GM19023 (cell line): ENCODE results near the gene CEP350.
A peak's percentile ranks its signal among the peaks of the same experiment; 100 is the strongest.
"Not testable (repeated sequence)": the region's sequence is repeated elsewhere in the genome, so short reads cannot be mapped to it uniquely, and the experiment has no call there.

Experiments used
- ATAC-seq: cut with Tn5 transposase; IDR thresholded peaks from one replicate; pipeline ENCODE4 v1.9.1; 2021; ENCODE audit warnings: mild to moderate bottlenecking, moderate library complexity; ENCODE audit not compliant: unreplicated experiment

Gene CEP350

GRCh38 chr1:179938752-179939151, 15.9 kb upstream of the CEP350 start:
- ATAC-seq, result no peak

DNA sequence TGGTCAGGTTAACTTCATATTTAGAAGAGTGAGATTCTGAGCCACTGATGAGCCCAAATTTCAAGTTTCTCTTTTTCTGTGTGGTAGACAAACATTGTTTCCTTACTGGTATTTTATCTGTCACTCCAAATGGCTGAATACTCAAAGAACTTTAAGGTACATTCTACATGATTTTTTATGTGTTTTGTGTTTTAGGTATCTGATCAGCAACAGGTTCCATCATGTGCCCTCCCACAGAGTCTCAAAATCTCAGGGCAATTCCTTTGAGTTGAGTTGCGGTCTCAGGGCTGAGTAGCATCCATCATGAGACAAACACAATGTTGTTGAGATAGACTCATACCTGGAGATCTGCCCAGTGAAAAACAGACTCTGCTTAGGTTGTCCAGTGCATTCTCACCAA, 14.7 kb upstream of the CEP350 start:
- no peak for ATAC-seq

GRCh38 chr1:179941454-179941853, 13.2 kb upstream of the CEP350 start:
- ATAC-seq, result no peak

DNA sequence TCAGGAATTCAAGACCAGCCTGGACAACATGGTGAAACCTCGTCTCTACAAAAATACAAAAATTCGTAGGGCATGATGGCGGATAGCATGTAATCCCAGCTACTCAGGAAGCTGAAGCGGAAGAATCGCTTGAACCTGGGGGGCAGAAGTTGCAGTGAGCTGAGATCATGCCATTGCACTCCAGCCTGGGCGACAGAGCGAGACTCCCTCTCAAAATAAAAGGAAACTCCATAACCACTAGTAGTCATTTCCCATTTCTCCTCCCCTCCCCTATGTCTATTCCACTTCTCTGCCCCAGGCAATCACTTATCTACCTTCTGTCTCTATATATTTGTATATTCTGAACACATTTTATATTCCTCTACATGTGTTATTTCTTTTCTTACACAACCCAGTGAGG, 4.0 kb upstream of the CEP350 start:
- ATAC-seq, result no peak

DNA sequence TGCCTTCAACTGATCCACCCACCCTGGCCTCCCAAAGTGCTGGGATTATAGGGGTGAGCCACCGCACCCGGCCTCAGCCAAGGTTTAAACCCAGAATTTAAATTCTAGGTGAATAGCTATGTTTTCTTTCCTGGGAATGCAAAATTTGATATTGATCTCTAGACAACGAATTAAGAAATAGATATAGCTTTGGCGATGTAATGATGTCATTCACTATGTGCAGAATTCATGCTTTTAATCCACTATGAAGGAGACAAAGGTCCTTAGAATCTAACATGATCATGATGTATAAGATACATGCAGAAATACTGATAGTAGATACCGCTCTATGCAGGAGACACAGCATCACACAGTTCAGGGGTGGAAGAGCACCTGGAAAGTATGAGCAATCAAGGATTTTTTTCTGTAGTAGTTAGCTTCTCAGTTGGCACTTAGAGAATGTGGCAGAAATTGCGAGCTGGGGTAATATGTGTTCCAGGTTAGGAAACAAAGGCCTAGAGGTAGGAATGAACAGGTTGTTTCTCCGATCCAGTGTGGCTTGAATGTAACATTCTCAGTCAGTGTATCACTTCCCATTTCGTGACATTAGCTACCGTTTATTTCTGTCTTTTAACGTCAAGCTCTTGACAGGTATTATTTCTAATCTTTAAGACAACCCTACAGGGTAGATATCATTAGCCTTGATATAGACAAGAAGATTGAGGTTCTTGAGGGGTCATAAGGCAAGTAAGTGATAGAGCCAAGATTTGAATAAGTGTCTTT, 3.0 kb upstream of the CEP350 start:
- no peak for ATAC-seq

DNA sequence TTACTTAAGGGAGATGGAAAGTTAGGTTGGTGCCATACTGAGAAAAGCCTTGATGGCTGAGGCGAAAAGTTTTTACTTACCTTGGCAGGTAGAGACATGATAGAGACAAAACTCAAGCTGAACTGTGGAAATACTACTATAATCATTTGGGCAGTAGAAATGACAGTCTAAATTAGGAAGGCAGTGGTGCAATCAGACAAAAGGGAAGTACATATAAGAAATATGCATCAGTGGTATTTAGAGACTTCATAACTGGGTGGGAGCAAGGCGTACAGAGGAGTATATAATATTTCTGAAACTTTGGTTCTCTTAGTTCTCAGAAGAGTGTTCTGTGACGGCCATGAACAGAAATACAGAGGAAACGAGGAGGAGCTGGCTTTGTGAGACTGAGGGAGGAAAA, 2.4 kb upstream of the CEP350 start:
- ATAC-seq, result no peak

DNA sequence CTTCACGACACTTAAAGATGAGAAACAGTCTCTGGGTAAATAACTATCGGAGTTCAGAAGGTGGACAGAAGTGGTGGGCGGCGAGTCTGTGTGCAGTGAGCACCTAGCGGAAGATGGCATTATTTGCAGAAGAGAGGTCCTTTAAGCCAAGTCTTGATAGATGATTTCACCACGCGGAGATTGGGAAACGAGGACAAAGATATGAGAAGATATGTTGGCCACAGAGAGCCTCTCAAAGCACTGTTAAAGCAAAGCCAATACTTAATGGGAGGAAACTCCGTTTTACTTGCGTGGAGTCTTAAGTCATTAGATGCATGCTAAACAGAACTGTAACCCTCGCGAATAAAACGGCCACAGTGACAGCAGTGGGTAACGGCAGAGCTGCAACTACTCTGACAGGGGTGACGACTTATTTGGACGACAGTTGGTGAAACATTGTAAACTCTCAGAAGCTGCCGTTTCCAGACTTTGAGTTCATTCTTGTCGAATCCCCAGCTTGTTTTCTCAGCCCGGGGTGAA, 577 bp upstream of the CEP350 start:
- peak; percentile 17 for ATAC-seq

DNA sequence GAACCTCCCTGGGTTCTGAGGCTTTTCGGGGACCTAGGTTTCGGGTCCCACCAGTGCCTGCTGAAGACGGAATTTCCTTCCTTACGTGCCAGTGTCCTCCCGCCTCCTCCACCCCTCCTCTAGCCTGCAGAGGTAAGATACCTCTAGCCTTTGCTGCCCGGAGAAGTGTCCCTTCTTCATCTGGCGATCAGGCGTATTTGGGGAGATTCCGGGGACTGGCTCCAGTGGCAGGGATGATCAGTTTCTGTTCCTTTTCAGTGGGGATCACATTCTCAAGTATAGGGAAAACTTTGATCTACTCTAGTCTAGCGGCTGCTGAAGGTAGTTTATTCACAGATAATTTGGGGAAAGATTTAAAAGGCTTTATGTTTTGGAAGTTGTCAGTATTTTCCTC, 674 bp downstream of the CEP350 start:
- peak; percentile 5 for ATAC-seq

DNA sequence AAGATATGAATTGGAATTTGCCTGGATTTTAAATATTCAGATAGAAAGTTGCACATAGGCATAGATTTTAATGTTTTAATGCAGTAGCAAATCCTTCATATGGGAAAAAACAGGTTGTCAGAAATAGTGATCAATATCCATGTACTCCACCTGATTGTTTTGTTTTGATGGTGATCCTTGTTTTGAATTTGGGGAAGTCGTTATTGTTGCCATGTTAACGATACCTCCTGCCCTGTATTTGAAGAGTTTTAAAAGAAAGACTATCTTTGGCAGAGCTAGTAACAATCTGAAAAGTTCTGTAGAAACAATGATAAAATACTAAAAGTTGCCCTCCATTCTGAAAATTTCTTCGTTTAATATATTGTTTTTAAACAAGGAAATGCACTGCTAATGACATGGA, 1.1 kb downstream of the CEP350 start:
- ATAC-seq, result no peak

DNA sequence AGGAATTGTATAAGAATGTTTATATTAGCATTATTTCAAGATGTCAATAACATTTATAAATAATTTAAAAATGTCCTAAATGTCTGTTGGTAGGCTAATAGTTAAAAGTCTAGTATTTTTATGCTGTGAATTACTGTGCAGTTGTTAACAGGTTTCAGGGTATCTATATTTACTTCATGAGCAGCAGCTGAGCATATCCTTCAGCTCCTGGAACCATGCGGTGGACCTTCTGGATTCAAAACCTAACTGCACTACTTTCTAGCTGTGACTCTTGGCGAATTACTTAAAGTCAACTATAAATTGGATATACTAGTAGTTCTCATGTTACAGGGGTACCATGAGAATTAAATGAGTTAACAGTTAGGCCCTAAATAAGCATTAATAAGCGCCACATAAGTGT, 3.7 kb downstream of the CEP350 start:
- no peak for ATAC-seq

DNA sequence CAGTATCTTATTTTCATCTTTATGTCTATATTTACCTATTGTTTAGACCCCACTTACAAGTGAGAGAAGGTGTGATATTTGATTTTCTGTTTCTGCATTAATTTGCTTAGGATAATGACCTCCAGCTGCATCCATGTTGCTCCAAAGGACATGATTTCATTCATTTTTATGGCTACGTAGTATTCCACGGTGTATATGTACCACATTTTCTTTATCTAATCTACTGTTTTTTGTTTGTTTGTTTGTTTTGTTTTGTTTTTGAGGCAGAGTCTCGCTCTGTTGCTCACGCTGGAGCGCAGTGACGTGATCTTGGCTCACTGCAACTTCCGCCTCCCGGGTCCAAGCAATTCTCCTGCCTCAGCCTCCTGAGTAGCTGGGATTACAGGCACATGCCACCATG, 7.6 kb downstream of the CEP350 start:
- not testable (repeated sequence) for ATAC-seq

DNA sequence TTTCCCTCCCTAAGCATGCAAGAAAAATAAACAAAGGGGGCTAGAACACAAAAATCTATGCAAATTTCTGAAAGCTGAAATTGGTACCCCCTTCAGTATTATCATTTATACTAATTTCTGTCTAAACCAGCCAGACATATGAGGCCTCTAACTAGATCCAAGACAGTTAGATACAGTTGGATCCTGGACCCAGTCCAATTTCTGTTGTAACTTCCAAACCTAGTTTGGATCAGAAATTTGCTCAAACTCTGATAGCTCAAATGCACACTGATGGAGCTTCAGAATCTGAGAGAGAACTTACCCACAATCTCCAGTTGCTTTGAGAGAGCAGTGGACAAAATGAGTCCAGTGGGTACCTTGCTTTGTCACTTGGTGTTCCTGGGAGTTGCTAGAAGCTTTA, 11.9 kb downstream of the CEP350 start:
- ATAC-seq, result no peak

- no peak for ATAC-seq
Observed at GRCh38 chr1:179968284-179968993, 13.8 kb downstream of the CEP350 start.

GRCh38 chr1:179968994-179969919, 14.6 kb downstream of the CEP350 start:
- ATAC-seq, result no peak

- no peak for ATAC-seq
Observed at GRCh38 chr1:179969962-179970361, 15.4 kb downstream of the CEP350 start.

DNA sequence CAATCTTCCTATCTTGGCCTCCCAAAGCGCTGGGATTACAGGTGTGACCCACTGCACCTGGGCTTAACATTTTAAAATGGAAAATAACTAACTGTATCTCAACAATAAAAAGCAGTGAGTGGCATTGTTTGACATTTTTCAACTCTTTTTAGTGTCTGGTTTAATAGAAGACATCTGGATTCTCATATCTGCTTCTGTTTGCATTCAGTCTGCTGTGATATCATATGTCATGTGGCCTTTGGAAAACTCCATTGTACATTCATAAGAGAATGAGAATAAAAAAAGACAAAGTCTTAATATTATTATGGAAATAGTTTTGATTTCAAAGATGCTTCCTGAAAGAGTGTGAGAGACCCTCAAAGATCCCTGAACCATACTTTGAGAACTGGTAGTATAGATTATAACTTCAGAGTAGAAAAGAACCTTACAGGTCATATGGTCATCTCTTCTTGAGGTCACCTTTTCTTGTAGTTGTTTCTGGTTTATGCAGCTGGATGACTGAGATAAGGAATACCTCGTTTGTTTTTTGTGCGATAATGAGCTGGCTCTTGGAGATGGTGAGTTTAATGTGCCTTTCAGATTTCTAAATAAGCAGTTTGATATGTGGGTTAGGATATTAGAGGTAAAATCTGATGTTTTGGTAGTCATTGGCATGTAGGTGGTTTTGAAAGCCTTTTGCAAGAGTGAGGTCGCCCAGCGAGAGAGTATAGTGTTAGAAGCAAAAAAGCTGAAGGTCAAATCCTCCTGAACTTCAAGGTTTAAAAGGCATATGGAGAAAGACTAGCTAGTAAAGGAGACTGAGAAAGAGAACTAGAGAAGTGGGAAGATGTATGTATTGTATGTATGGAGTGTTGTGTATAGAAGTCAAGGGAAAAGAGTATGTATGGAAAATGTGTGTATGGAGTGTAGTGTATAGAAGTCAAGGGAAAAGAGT, 17.2 kb downstream of the CEP350 start:
- ATAC-seq, result no peak

DNA sequence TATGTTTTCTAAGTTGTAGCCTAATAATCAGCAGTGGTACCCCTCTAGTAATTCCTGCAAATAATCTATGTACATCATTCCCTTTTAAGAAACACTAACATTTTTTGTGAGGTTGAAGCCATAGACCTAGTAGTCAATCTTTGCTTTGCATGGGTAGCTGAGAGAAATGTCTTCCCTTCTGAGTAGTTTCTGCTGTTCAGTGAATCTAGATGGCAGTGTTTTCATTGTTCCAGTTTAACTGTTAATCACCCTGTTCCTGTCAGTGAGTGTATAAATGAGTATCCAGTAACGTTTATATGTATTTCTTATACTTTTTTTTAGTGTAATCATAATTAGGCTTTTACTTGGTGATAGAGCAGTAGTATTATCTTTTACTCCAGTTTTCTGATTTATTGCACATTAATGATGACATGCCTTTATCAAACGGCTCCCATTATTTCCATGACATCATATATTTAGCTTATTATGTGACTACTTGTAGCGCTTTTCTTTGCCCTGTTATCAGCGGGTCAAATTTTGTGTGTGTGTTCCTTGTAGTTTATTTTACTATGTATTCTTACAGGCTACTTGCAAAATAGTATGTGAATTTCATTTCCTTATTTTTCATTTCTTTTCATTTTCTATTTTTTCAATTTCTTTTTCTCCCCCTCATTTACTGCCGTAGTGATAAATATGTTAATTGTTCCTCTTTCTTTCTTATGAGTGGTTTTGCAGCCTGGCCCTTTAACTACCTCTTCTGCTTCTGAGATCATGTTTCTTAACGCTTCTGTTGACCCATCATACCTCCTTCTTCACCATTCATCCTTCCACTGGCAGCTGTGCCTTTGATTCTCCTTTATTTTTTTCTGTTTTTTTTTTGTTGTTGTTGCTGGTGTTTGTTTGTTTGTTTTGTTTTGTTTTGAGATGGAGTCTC, 18.8 kb downstream of the CEP350 start:
- ATAC-seq, result no peak

GRCh38 chr1:179976970-179977651, 22.5 kb downstream of the CEP350 start:
- no peak for ATAC-seq
